Stimulated activated naive CD8-positive, alpha-beta T cell treated with anti-CD3 and anti-CD28 coated beads, Interleukin-15, amount 100 ng/mL, for 72 hours (primary cell): Measurements from ENCODE around the gene MACROD2.

ENCODE experiments used
- ATAC-seq: fragments of 150-1000 bp; cut with Tn5 transposase; 2 replicates; pipeline ENCODE4 v1.10.0; 2021; ENCODE audit warnings: mild to moderate bottlenecking, moderate library complexity
- DNase-seq, 2 donors: peaks; one replicate each; pipeline ENCODE4 v3.0.0; 2021 to 2022
- H3K27ac Mint-ChIP-seq, 2 donors: one replicate each; pipeline ENCODE4 v1.8.0; 2022; ENCODE audit warnings: mild to moderate bottlenecking in 2 of 2, mixed read lengths in 2 of 2, moderate library complexity in 2 of 2
- H3K27me3 Mint-ChIP-seq: one replicate; pipeline ENCODE4 v1.8.0; 2022; ENCODE audit warnings: mixed read lengths
- H3K4me1 Mint-ChIP-seq: one replicate; pipeline ENCODE4 v1.8.0; 2022; ENCODE audit warnings: mild to moderate bottlenecking, mixed read lengths
- H3K4me3 Mint-ChIP-seq, 2 donors: one replicate each; pipeline ENCODE4 v1.8.0; 2022; ENCODE audit warnings: mild to moderate bottlenecking in 2 of 2, mixed read lengths in 2 of 2, moderate library complexity in 1 of 2
- H3K9me3 Mint-ChIP-seq, 2 donors: one replicate each; pipeline ENCODE4 v1.8.0; 2022; ENCODE audit warnings: mixed read lengths in 2 of 2

Gene MACROD2

DNA sequence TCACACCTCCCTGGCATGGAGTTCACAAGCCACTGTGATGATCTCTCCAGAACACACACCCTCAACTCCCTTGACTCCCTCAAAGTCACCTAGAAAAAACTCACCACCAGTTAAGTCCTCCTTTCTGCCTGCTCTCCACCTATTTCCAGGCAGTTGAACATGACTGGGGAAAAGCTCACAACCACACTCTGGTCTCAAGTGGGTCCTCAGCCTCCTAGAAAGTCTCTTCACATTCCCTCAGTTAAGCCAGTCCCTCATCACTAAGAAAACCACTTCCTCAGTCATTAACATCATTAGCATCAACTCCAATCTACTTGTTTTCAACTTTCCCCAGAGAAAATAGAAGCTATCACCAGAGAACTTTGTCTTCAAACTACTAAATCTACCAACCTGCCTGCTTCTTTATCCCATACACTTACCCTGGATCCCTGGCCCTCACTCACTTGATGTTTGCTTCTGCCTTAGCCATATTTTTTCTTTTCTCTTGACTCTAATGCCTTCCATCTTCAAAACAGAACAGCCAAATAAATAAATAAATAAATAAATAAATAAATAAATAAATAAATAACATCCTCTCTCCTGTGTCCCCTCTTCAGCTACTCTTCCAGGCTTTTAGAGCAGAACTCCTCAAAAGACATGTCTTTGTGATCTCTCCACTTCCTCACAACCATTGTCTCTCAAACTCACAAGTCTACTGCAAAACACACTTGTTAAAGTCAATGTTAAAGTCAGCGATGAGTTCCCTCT, 1084.5 kb downstream of the MACROD2 start:
- Mint-ChIP-seq H3K4me3 (no peak overlapping the region), H3K4me1 (no peaks in the 10 kb centered on the region), H3K9me3 (no peaks in the 10 kb centered on the region), H3K27me3 (no peaks in the 10 kb centered on the region), H3K27ac (no peak overlapping the region)
- ATAC-seq (no peak), DNase-seq (no peak)

DNA sequence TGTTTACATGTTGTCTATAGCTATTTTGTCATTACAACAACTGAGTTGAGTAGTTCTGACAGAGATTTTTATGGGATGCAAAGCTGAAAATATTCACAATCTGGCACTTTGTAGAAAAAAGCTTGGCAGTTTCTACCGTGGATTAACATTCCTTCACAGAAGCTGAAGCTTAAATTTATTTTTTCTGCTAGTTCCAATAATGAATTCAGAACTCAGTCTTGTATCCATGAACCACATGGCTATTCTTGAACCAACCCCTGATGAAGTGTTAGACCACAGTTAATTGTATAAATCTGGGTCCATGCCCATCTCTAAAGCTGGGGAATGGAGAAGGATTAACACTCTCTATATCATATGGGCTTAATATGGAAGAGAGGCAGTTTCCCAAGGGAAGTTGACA, 1085.9 kb downstream of the MACROD2 start:
- no peak overlapping the region for H3K27ac Mint-ChIP-seq
- no peaks in the 10 kb centered on the region for H3K27me3 Mint-ChIP-seq
- no peaks in the 10 kb centered on the region for H3K9me3 Mint-ChIP-seq
- H3K4me1 Mint-ChIP-seq: no peaks in the 10 kb centered on the region
- ATAC-seq: no peak
- no peak for DNase-seq
- no peak overlapping the region for H3K4me3 Mint-ChIP-seq

- no peaks in the 10 kb centered on the region for H3K9me3 Mint-ChIP-seq
- no peak for DNase-seq
- no peaks in the 10 kb centered on the region for H3K4me1 Mint-ChIP-seq
- no peaks in the 10 kb centered on the region for H3K27me3 Mint-ChIP-seq
- H3K27ac Mint-ChIP-seq: peak overlapping the region in 1 of 2 donors; percentile 61
- peak; percentile 70 for ATAC-seq
- H3K4me3 Mint-ChIP-seq: no peak overlapping the region
Observed at GRCh38 chr20:15091421-15092037, 1096.2 kb downstream of the MACROD2 start.

- Mint-ChIP-seq H3K9me3 (peaks cover 6 to 13% of the 10 kb centered on the region in 2 donors), H3K27ac (no peak overlapping the region), H3K27me3 (no peaks in the 10 kb centered on the region), H3K4me3 (no peak overlapping the region), H3K4me1 (no peaks in the 10 kb centered on the region)
- DNase-seq (no peak), ATAC-seq (no peak)
Observed at GRCh38 chr20:15098351-15098750, 1103.0 kb downstream of the MACROD2 start.

DNA sequence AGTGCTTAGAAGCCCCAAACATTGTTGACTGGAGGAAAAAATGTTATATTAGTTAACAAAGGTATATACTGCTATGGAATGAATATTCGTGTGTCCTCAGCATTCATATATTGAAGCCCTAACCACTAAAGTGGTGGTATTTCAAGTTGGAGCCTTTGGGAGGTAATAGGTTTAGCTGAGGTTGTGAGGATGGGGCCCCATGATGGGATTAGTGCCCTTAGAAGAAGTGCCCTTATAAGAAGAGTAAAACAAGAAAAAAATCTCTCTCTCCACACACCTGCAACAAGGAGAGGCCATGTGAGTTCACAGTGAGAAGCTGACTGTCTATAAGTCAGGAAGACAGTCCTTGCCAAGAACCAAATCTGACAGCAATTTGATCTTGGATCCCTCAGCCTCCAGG, 1103.8 kb downstream of the MACROD2 start:
- Mint-ChIP-seq H3K27me3 (no peaks in the 10 kb centered on the region), H3K4me1 (no peaks in the 10 kb centered on the region), H3K27ac (no peak overlapping the region), H3K4me3 (no peak overlapping the region), H3K9me3 (peaks cover 14 to 19% of the 10 kb centered on the region in 2 donors)
- DNase-seq (no peak), ATAC-seq (no peak)

DNA sequence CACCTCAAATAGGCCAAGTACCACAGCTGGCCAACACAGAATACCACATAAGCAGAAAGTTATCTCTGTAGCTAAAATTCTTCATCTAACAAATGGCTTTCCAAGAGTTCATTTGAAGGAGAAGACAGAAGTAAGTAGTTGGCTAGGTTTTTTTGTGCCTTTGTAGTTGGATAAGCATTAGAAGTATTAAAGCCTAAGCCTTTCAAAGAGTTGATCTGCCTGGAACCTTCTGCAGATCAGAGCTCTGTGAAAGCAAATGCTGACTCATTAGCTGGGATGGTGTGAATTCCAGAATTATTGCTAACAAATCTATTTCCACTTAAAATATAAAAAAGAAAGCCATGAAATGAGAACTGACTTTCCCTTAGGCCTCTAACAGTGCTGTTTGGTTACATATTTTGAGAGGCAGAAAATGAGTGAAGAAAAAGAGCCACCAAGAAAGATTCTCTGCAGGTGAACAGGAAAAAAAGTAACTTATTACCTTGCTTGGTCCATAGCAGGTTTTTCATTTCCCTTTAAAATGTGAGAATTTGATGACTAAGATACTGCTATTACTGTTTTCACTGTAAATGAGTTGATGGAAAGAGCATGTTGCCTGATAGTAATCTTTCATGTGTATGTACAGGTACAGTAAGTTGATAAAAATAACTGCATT, 1105.3 kb downstream of the MACROD2 start:
- ATAC-seq: no peak

GRCh38 chr20:15107931-15108330, 1112.6 kb downstream of the MACROD2 start:
- no peak overlapping the region for H3K4me3 Mint-ChIP-seq

More for the DNA sequence above, 1105.3 kb downstream of the MACROD2 start:
- Mint-ChIP-seq H3K27ac (no peak overlapping the region), H3K27me3 (no peaks in the 10 kb centered on the region), H3K4me1 (no peaks in the 10 kb centered on the region), H3K4me3 (no peak overlapping the region), H3K9me3 (peaks cover 14 to 19% of the 10 kb centered on the region in 2 donors)
- no peak for DNase-seq

DNA sequence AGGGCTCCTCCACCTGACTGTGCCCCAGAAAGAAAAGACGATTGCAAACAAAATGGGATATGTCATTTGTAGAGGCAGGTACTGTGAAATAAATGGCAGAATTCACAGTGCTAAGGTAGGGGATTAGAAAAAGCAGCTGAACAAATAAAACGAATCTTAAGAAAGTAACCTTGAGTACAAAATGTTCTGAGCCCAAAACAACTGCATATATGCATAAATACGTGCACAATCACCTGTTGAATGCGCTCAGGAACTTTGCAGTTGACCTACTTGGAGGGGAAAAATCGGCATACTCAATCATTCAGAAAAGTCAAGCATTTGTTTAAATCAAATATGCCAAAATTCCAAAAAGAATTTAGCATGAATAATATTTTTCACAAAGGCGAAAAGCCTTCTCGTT, 1114.2 kb downstream of the MACROD2 start:
- Mint-ChIP-seq H3K4me3 (no peak overlapping the region), H3K27me3 (no peaks in the 10 kb centered on the region), H3K9me3 (peaks cover 0 to 13% of the 10 kb centered on the region in 2 donors), H3K27ac (no peak overlapping the region), H3K4me1 (no peaks in the 10 kb centered on the region)
- no peak for DNase-seq
- ATAC-seq: no peak

More at GRCh38 chr20:15107931-15108330, 1112.6 kb downstream of the MACROD2 start:
- no peaks in the 10 kb centered on the region for H3K4me1 Mint-ChIP-seq
- H3K27me3 Mint-ChIP-seq: no peaks in the 10 kb centered on the region
- H3K27ac Mint-ChIP-seq: no peak overlapping the region
- H3K9me3 Mint-ChIP-seq: peaks cover 8 to 22% of the 10 kb centered on the region in 2 donors
- DNase-seq (no peak), ATAC-seq (no peak)

DNA sequence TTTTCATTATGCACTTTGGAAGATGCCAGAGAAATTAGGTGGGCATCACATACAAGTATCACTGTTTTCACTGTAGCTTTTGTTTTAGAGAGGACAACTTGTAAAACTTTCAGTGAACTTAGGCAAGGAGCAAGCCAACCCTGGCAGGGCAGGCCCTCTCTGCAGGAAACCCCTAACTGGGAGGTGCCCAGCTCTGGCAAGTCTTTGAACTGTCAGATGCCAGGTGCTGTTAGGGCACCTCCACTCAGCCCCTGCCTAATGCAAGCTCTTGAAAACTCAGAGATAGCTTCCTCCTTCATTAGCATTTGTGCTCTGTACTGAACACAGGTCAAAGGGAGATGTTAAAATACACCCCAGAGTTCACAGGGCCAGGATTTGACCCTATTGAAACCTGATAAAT, 1116.3 kb downstream of the MACROD2 start:
- ATAC-seq: no peak
- H3K27ac Mint-ChIP-seq: no peak overlapping the region
- H3K27me3 Mint-ChIP-seq: no peaks in the 10 kb centered on the region
- H3K9me3 Mint-ChIP-seq: peaks cover 0 to 13% of the 10 kb centered on the region in 2 donors
- H3K4me3 Mint-ChIP-seq: no peak overlapping the region
- no peaks in the 10 kb centered on the region for H3K4me1 Mint-ChIP-seq
- DNase-seq: no peak

- no peak overlapping the region for H3K27ac Mint-ChIP-seq
- no peaks in the 10 kb centered on the region for H3K4me1 Mint-ChIP-seq
- no peak overlapping the region for H3K4me3 Mint-ChIP-seq
- DNase-seq: no peak
- ATAC-seq: no peak
- H3K27me3 Mint-ChIP-seq: no peaks in the 10 kb centered on the region
- peaks cover 0 to 13% of the 10 kb centered on the region in 2 donors for H3K9me3 Mint-ChIP-seq
Observed at GRCh38 chr20:15113144-15113773, 1117.9 kb downstream of the MACROD2 start.

- H3K4me1 Mint-ChIP-seq: no peaks in the 10 kb centered on the region
- H3K27ac Mint-ChIP-seq: no peak overlapping the region
- H3K4me3 Mint-ChIP-seq: no peak overlapping the region
- DNase-seq (no peak), ATAC-seq (no peak)
- no peaks in the 10 kb centered on the region for H3K9me3 Mint-ChIP-seq
- no peaks in the 10 kb centered on the region for H3K27me3 Mint-ChIP-seq
Observed at GRCh38 chr20:15119852-15120487, 1124.7 kb downstream of the MACROD2 start.

DNA sequence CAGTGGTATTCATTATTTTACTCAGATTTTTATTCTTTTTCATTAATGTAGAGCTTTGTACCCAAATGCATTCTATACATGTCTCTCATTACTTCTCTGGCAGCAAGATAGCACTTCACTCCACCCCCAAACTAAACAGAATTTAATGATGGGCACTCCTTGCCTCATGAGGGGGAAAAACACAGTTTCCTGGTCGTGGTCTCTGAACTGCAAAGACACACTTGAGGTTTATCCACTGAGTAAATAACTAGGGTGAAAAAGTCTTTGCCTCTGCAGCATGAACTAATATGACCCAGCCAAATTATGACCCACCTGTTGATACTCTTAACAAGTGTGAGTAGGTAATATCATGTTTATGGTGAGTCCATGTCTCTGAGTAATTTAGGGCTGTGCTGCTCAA, 1127.3 kb downstream of the MACROD2 start:
- DNase-seq: no peak
- Mint-ChIP-seq H3K4me1 (no peaks in the 10 kb centered on the region), H3K27ac (no peak overlapping the region), H3K4me3 (no peak overlapping the region), H3K9me3 (peaks cover 0 to 7% of the 10 kb centered on the region in 2 donors), H3K27me3 (no peaks in the 10 kb centered on the region)
- no peak for ATAC-seq

DNA sequence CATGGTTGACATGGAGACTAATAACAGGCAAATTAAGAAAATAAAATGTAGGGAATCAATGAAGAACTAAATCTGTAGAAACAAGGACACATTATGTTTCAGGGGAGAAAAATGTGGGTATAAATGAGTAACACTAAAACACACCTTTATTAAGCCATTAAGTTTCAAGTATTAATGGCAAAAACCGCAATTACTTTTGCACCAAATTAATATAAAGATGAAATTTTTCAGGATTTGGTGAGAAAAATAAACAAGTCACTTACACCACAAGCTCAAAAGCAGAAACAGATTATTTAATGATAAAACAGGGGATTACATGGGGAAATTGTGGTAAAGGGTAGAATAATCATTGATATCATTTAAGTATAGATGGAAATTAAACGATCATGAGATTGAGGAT, 1135.9 kb downstream of the MACROD2 start:
- no peak for ATAC-seq
- Mint-ChIP-seq H3K9me3 (no peaks in the 10 kb centered on the region), H3K4me3 (no peak overlapping the region), H3K27me3 (no peaks in the 10 kb centered on the region), H3K27ac (no peak overlapping the region), H3K4me1 (no peaks in the 10 kb centered on the region)
- DNase-seq: no peak

DNA sequence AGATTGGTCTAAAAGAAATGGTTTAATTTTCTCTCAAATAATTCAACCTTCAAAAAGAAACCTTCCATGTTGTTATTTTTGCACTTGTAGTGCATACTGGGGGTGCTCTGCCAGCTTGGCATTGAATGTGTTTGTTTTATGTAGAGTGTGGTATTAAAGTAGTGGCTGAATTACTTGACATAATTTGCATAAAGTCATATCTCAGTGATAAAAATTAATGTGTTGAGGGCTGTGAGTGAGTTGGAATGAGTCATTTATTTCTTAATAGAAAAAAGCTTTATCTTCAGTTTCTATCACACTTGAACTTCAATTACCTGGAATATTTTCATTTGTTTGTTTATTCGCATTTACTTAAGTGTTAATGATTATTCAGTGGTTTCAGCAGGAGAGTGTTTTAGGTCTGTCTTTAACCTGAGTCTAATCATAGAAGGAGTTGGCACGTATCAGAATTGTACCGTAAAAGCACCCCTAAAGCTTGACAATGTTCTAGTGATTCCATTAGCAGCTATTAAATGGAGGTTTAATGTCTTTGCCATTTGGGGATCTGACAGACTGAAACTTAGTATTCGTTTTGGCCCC, 1143.3 kb downstream of the MACROD2 start:
- DNase-seq: no peak
- no peaks in the 10 kb centered on the region for H3K27me3 Mint-ChIP-seq
- no peak for ATAC-seq
- H3K4me3 Mint-ChIP-seq: no peak overlapping the region
- no peak overlapping the region for H3K27ac Mint-ChIP-seq
- no peaks in the 10 kb centered on the region for H3K4me1 Mint-ChIP-seq
- peaks cover 0 to 18% of the 10 kb centered on the region in 2 donors for H3K9me3 Mint-ChIP-seq

DNA sequence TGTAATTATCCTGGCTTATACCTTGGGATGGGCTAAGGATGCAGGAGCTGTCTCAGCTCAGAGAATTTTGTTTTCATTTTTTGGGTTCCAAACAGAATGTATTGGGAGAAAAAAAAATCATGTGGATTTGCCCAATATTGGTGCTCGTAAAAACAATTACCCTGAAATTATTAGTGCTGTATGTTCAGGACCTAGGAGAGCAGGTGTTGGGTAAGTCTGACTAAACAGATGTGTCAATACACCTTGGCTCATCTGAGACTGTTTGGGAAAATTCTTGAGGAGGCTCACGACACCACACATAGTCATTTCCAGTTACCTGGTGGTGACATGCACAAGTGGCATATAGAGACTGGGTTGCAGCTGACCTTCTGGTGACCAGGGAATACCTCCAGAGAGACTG, 1144.2 kb downstream of the MACROD2 start:
- H3K27me3 Mint-ChIP-seq: no peaks in the 10 kb centered on the region
- H3K4me1 Mint-ChIP-seq: no peaks in the 10 kb centered on the region
- no peak overlapping the region for H3K4me3 Mint-ChIP-seq
- H3K9me3 Mint-ChIP-seq: peaks cover 0 to 18% of the 10 kb centered on the region in 2 donors
- no peak overlapping the region for H3K27ac Mint-ChIP-seq
- ATAC-seq (no peak), DNase-seq (no peak)
